ENCODE measurements around the gene ACTR5.
"Not testable (repeated sequence)": the region's sequence is repeated elsewhere in the genome, so short reads cannot be mapped to it uniquely, and the experiment has no call there.

Gene ACTR5

DNA sequence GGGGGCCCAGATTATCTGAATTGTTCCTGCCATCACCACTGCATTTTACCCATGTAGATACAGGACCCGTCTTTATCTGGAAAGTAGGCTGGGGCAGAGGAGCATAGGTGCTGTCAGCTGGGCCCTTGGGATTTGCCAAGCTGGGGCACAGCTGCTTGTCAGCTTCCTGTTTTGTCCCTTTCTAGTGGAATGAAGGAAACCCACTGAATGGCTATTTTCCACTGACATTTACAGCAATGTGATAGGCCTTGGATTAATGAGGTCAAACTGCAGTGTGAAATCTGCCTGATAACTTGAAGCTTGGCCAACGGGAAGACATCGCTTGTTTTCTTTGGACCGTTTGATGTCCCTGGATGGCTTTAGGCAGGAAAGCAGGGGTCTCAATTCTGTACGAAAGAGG is 63.9 kb downstream of the ACTR5 start:
- H3K4me3 ChIP-seq (ENCODE audit: low read depth, low read length): no peak overlapping the region
- TF ChIP-seq, protein P1, sequence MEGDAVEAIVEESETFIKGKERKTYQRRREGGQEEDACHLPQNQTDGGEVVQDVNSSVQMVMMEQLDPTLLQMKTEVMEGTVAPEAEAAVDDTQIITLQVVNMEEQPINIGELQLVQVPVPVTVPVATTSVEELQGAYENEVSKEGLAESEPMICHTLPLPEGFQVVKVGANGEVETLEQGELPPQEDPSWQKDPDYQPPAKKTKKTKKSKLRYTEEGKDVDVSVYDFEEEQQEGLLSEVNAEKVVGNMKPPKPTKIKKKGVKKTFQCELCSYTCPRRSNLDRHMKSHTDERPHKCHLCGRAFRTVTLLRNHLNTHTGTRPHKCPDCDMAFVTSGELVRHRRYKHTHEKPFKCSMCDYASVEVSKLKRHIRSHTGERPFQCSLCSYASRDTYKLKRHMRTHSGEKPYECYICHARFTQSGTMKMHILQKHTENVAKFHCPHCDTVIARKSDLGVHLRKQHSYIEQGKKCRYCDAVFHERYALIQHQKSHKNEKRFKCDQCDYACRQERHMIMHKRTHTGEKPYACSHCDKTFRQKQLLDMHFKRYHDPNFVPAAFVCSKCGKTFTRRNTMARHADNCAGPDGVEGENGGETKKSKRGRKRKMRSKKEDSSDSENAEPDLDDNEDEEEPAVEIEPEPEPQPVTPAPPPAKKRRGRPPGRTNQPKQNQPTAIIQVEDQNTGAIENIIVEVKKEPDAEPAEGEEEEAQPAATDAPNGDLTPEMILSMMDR (IDR thresholded peaks at IDR 0.05; ENCODE audit: low read depth, low read length): no peak

DNA sequence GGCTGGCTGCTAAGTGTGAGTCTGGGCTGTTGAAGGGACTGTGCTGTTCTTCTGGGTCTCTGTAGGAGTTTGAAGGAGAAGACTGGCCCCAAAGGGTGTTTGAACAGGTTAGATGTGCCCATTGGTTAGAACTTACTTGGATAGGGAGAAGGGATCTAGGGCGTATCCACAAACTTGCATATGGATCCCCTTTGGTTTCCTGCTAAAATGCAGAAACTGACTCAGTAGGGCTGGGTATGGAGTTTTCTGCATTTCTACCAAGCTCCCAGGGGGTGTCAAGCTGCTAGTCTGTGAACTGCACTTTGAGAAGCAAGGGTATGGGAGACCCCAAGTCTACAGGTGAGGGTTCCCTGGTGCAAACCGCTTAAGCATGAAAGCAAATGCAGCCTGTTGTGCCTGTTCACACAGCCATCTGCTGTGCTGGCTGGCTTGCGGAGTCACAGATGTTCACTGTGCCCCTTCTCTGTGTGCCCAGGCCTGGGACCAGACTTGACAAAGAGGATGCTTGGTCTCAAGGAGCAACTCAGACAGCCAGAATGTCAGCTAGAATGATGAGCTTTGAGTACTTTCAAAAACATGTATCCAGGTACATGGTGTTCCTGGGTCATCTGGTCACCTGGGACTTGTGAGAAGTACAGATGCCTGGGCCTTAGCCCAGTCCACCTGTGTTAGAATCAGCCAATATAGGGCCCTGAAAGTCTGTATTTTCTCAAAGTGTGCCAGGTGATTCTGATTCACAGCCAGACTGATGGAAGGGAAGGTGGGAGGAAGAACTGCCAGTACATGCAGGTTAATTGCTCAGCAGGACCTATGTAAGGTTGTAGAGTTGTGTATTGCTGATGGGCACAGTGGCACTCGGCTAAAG is 64.7 kb downstream of the ACTR5 start:
- H3K4me3 ChIP-seq (ENCODE audit: low read depth, low read length): no peak overlapping the region
- TF ChIP-seq, protein P1 (IDR thresholded peaks at IDR 0.05; ENCODE audit: low read depth, low read length): no peak

DNA sequence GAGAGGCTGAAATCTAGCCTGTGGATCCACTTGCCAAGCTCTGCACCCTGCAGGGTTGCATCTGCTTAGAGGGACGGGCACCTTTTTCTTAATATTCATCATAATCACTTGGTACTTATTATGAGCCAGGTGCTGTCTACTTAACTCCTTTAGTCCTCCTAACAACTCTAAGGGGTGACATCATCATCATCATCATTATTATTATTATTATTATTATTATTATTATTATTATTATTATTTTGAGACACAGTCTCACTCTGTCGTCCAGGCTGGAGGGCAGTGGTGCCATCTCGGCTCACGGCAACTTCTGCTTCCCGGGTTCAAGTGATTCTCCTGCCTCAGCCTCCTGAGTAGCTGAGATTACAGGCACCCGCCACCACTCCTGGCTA is 65.3 kb downstream of the ACTR5 start:
- H3K4me3 ChIP-seq (ENCODE audit: low read depth, low read length): not testable (repeated sequence)

DNA sequence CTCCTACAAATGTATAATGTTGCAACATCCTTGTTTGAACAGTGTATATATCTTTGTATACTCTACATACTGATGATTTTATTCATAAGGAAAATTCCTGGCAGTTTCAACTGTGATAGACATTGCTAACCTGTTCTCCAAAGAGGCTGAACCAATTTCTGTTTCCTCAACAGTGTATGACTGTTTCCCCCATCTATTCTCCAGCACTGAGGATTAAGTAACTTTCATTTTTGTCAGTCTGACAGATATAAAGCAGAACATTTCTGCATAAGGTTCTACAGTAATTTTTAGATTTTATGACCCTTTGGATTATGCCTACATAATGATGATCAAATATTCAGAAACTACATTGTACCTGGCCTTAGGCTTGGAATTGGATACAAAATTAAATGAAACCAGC is 67.2 kb downstream of the ACTR5 start:
- H3K4me3 ChIP-seq (ENCODE audit: low read depth, low read length): no peak overlapping the region
- TF ChIP-seq, protein P1 (IDR thresholded peaks at IDR 0.05; ENCODE audit: low read depth, low read length): no peak

DNA sequence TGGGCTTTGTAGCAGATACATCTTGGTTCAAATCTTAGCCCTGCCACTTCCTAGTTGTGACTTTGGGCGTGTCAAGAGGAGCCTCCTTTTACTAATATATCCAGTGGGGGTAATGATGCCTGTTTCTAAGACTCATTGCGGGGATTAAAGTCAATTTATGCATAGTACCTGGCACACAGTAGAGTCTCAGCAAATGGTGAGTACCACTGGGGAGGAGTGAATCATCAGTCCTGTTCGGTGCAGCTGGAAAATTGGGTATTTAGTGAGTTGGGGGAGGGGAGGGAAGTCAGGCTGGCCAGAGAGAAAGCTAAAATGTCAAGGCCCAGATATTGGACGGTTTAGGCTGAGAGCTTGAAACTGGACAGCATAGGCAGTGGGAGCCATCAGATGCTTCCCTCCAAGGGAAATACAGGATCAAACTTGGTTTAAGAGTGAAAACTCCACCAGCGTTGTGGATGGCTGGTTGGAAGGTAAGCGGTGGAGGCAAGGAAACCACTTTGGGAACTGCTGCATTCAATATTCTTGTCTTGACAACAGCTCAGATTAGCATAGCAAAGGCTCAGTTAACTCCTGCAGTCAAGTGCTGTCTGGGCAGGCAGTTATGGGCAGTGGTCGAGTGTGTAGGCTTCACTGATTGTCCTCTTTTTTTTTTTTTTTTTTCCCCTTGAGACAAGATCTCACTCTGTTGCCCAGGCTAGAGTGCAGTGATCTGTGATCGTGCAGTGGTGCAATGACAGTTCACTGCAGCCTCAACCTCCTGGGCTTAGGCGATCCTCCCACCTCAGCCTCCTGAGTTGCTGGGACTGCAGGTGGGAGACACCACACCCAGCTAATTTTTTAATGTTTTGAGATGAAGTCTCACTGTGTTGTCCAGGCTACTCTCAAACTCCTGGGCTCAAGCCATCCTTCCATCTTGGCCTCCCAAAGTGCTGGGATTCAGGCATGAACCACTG is 70.1 kb downstream of the ACTR5 start:
- H3K4me3 ChIP-seq (ENCODE audit: low read depth, low read length): no peak overlapping the region
- TF ChIP-seq, protein P1 (IDR thresholded peaks at IDR 0.05; ENCODE audit: low read depth, low read length): no peak
